K562 (cell line): Measurements from ENCODE around the gene NKG7. TPM values are rescaled to one million over a fixed set of nuclear protein-coding genes. Genes with fewer than 3 reads are reported as not detected.

Experiments used
- ATAC-seq: fragments of 200-7000 bp; cut with Tn5 transposase; 3 replicates; pipeline ENCODE4 v1.9.1; 2020; ENCODE audit warnings: moderate library complexity
- BruUV-seq: library from RNA; stranded (reverse); fragments of 400-500 nt; replicated peaks from 2 replicates; lab custom pipeline; 2021; lab: Mats Ljungman, UMichigan
- CTCF ChIA-PET: fragments of 300-600 bp; formaldehyde crosslinking; extraction: SDS; loops from one replicate; lab custom pipeline; 2021; ENCODE audit warnings: low intra/inter-chr PET ratio; lab: Yijun Ruan, JAX
- POLR2A ChIA-PET: fragments of 300-600, 350-650 bp; sonication (Branson Sonifier 250); formaldehyde crosslinking; extraction: SDS; loops from one replicate; lab custom pipeline; 2021; ENCODE audit warnings: antibody characterized with exemption, inconsistent platforms; lab: Yijun Ruan, JAX
- DNase-seq, 4 experiments: peaks; one replicate each; pipeline versions ENCODE4 v3.0.0 to v3.0.0-alpha.2; 2011 to 2018; ENCODE audit warnings: low spot score in 3 of 4, mixed read lengths in 3 of 4; ENCODE audit errors: extremely low read depth in 1 of 4
- FAIRE-seq: peaks from 2 replicates; lab custom pipeline; 2011; peaks lifted over from hg19 to GRCh38; lab: Jason Lieb, UNC
- H2AFZ ChIP-seq: 2 replicates; pipeline ENCODE4 v1.6.0; 2011; ENCODE audit warnings: low read depth, low read length, control low read depth, inconsistent platforms
- H3K27ac ChIP-seq: fragments of 200-600 bp; 3 replicates; pipeline ENCODE4 v1.8.0; 2011; ENCODE audit warnings: low read depth, mild to moderate bottlenecking, control low read depth, inconsistent platforms, low read length, moderate library complexity, mixed read lengths; ENCODE audit errors: extremely low read depth
- H3K27me3 ChIP-seq, 2 experiments: fragments of 300-600 bp in 1 of 2; 2 replicates in 1 of 2; 3 replicates in 1 of 2; pipeline versions ENCODE4 v1.6.0 to v1.8.0; 2011; ENCODE audit warnings: inconsistent platforms in 2 of 2, low read length in 2 of 2, mild to moderate bottlenecking in 1 of 2, mixed read lengths in 1 of 2, moderate library complexity in 1 of 2; ENCODE audit not compliant: control insufficient read depth in 2 of 2, insufficient read depth in 2 of 2
- H3K36me3 ChIP-seq: fragments of 300-600 bp; 3 replicates; pipeline ENCODE4 v1.8.0; 2011; ENCODE audit warnings: mild to moderate bottlenecking, low read length, inconsistent platforms; ENCODE audit not compliant: control insufficient read depth, insufficient read depth
- H3K4me1 ChIP-seq, 2 experiments: fragments of 200-600 bp in 1 of 2; replicated peaks in 1 of 2; 2 replicates in 1 of 2; 3 replicates in 1 of 2; pipeline versions ENCODE4 v1.5.1 to v1.8.0; 2011; ENCODE audit warnings: inconsistent platforms in 2 of 2, low read length in 2 of 2, mild to moderate bottlenecking in 1 of 2, mixed read lengths in 1 of 2, moderate library complexity in 1 of 2; ENCODE audit not compliant: control insufficient read depth in 2 of 2, insufficient read depth in 2 of 2
- H3K4me2 ChIP-seq: 2 replicates; pipeline ENCODE4 v1.6.1; 2011; ENCODE audit warnings: low read length, control low read depth, inconsistent platforms, mixed read lengths; ENCODE audit not compliant: insufficient read depth
- H3K4me3 ChIP-seq: fragments of 200-600 bp; sonication (generic), shearing (Covaris generic); 2 replicates; pipeline ENCODE4 v1.5.1; 2016; ENCODE audit warnings: control low read depth, inconsistent platforms
- H3K79me2 ChIP-seq: fragments of 200-600 bp; 3 replicates; pipeline ENCODE4 v1.8.0; 2011; ENCODE audit warnings: low read length, inconsistent platforms; ENCODE audit not compliant: control insufficient read depth, insufficient read depth
- H3K9ac ChIP-seq, 2 experiments: 2 replicates each; pipeline versions ENCODE4 v1.6.0 to v1.6.1; 2011; ENCODE audit warnings: low read depth in 2 of 2, low read length in 2 of 2, control low read depth in 1 of 2, inconsistent platforms in 1 of 2, mild to moderate bottlenecking in 1 of 2, mixed read lengths in 1 of 2; ENCODE audit not compliant: insufficient read depth in 1 of 2
- H3K9me1 ChIP-seq: one replicate; pipeline ENCODE4 v1.6.0; 2011; ENCODE audit warnings: inconsistent platforms, mild to moderate bottlenecking, low read length, moderate library complexity; ENCODE audit not compliant: control insufficient read depth, insufficient read depth
- H3K9me3 ChIP-seq: replicated peaks from 2 replicates; pipeline ENCODE4 v1.5.1; 2011; ENCODE audit warnings: low read depth, low read length, inconsistent platforms; ENCODE audit not compliant: control insufficient read depth, insufficient read depth
- H4K20me1 ChIP-seq: replicated peaks from 2 replicates; pipeline ENCODE4 v1.6.1; 2011; ENCODE audit warnings: low read length, inconsistent platforms, mixed read lengths; ENCODE audit not compliant: control insufficient read depth, insufficient read depth
- E2F3 ChIP-seq: fragments of 250-450 bp; sonication (Bioruptor Pico); IDR thresholded peaks from 2 replicates; pipeline ENCODE4 v1.4.0; 2020; ENCODE audit warnings: mild to moderate bottlenecking
- PTBP1 ChIP-seq: fragments of 200-400 bp; formaldehyde crosslinking; IDR thresholded peaks from 2 replicates; pipeline ENCODE4 v1.6.1; 2017; ENCODE audit warnings: low read depth, low read length
- ZNF384 ChIP-seq: IDR thresholded peaks from 2 replicates; pipeline ENCODE4 v1.6.1; 2012; ENCODE audit warnings: low read depth, low read length, improper control_type of control experiment
- WGBS: fragments of 100-300 bp; shearing (Covaris generic); methylation state at CpG from one replicate; pipeline ENCODE4 v1.1.6; 2016; ENCODE audit warnings: low coverage, mixed read lengths; ENCODE audit not compliant: insufficient coverage; ENCODE audit errors: missing lambda C conversion rate; 5-methylcytosine and 5-hydroxymethylcytosine counted together
- in situ Hi-C: fragments of 300-500 bp; cut with MboI; formaldehyde crosslinking; loops from 4 replicates; pipeline ENCODE4 v1.15.0; 2018; ENCODE audit warnings: inconsistent platforms, mixed read lengths
- intact Hi-C: fragments of 100-400 bp; cut with micrococcal nuclease; formaldehyde crosslinking; loops from 2 replicates; pipeline ENCODE4 v1.14.2; 2022
- polyA plus RNA-seq, 8 experiments: library from polyadenylated mRNA; depleted of rRNA in 4 of 8; stranded (reverse) in 5 of 8; unstranded in 3 of 8; fragments of >200 nt; fragmentation: Nextera tagmentation in 2 of 8; fragmentation: Illumina TruSeq in 1 of 8; extraction: Ambion mirVana in 2 of 8; extraction: Trizol in 1 of 8; gene quantifications; 2 replicates each; pipeline versions ENCODE4 v1.2.1 to v1.2.3, GENCODE V29; 2011 to 2014; ENCODE audit warnings: inconsistent platforms in 1 of 8, missing spikeins in 1 of 8
- total RNA-seq, 7 experiments: library from RNA; depleted of rRNA in 6 of 7; stranded (reverse); fragments of >200 nt in 6 of 7; fragmentation: Illumina TruSeq in 2 of 7; extraction: Trizol in 2 of 7; gene quantifications; 2 replicates each; pipeline versions ENCODE4 v1.2.1 to v1.2.3, GENCODE V29; 2011 to 2021; ENCODE audit warnings: low replicate concordance in 1 of 7

Gene NKG7
- total and polyA plus RNA-seq, 9 of the 15 experiments (the other 6 are each of a cell fraction or from before 2014, with no cell fraction given), result 0.30 to 0.70 (median 0.51) TPM; not detected in 2

DNA sequence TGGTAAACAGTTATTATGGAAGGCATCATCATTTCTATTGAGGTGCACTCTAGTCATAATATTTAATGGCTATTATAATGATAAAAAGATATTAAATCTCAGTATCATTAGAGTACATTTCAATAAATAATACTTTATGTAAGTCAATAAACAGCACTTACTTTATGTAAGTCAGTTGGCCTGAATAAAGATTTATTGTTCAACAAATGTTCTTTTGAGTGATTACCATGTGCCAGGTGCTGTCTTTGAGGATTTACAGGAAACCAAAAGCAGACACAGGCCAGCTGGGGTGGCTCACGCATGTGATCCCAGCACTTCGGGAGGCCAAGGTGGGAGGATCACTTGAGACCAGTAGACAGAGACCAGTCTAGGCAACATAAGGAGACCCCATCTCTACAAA lies 5.0 kb upstream of the NKG7 start (continued):
- TF ChIP-seq PTBP1, result no peak
- TF ChIP-seq, all 486 proteins: peak for 1

GRCh38 chr19:51375504-51376221 lies 3.2 kb upstream of the NKG7 start:
- no peak overlapping the region for H3K27ac ChIP-seq
- H3K9me3 ChIP-seq, result no peaks in the 10 kb centered on the region
- TF ChIP-seq E2F3 (CRISPR knock-in tag) (no peak), ZNF384 (peak; percentile 44; the same call in 1 of the 2 replicates)
- H2AFZ ChIP-seq, result no peak overlapping the region
- no peaks in the 10 kb centered on the region for H3K36me3 ChIP-seq
- WGBS, result 55% methylated on average over 10 of the region's 11 CpGs
- peak overlapping the region in 1 of 2 experiments; percentile 54; a peak in 1 of 4 replicates for H3K9ac ChIP-seq
- H3K9me1 ChIP-seq, result no peaks in the 10 kb centered on the region
- ChIA-PET CTCF (no interaction called here), POLR2A (no interaction called here)
- FAIRE-seq (no peak), ATAC-seq (no peak), DNase-seq (no peak)
- BruUV-seq, result no TSS peak
- no peaks in the 10 kb centered on the region for H3K27me3 ChIP-seq
- H3K79me2 ChIP-seq, result no peaks in the 10 kb centered on the region
- peaks cover 16 to 29% of the 10 kb centered on the region in 2 experiments for H3K4me1 ChIP-seq
- intact Hi-C loops (no loop called here), in situ Hi-C loops (no loop called here)
- no peaks in the 10 kb centered on the region for H4K20me1 ChIP-seq
- H3K4me3 ChIP-seq, result no peak overlapping the region
- H3K4me2 ChIP-seq, result no peak overlapping the region
